ENCODE measurements around the gene SEC14L1.

SEC14L1 gene

GRCh38 chr17:77140878-77141767 is at the start of gene SEC14L1:
Gene SEC14L1 (plus strand): TSS chr17:77140969. CDS start chr17:77143597, 2,628 bp downstream.
- peaks cover 3% of the 10 kb centered on the region for H3K4me1 ChIP-seq (ENCODE audit: control insufficient read depth, insufficient read depth, low read length)
- POLR2A ChIA-PET, result interaction anchor here (0.5 to 2.1 kb wide), 19 partner anchors 11 to 470 kb away, joined by 3 to 29 read pairs (median 4); no protein-coding TSS in a partner anchor
- CTCF ChIA-PET, result interaction anchor here (0.9 to 2.5 kb wide), 5 partner anchors 10 to 107 kb away, joined by 3 to 7 read pairs (median 3); no protein-coding TSS in a partner anchor

More at GRCh38 chr17:77140878-77141767, at the start of gene SEC14L1:
- H3K9me3 ChIP-seq (ENCODE audit: control insufficient read depth, insufficient read depth, low read depth, low read length), result no peaks in the 10 kb centered on the region
- H3K27ac ChIP-seq (ENCODE audit: extremely low read depth, low read depth, low read length), result peak within 1 kb of the TSS; percentile 95
- H3K4me3 ChIP-seq (ENCODE audit: low read depth, low read length), result peak within 1 kb of the TSS; percentile 97
- no peak for TF ChIP-seq ZBTB6 (tag by site-specific recombination; IDR thresholded peaks at IDR 0.05)
- TF ChIP-seq, protein P1, sequence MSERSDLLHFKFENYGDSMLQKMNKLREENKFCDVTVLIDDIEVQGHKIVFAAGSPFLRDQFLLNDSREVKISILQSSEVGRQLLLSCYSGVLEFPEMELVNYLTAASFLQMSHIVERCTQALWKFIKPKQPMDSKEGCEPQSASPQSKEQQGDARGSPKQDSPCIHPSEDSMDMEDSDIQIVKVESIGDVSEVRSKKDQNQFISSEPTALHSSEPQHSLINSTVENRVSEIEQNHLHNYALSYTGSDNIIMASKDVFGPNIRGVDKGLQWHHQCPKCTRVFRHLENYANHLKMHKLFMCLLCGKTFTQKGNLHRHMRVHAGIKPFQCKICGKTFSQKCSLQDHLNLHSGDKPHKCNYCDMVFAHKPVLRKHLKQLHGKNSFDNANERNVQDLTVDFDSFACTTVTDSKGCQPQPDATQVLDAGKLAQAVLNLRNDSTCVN (tag by site-specific recombination; optimal IDR thresholded peaks at IDR 0.05), result peak; percentile 57
- TF ChIP-seq ZBTB17 (tag by site-specific recombination; IDR thresholded peaks at IDR 0.05), result peak; percentile 46; the same call in 1 of the 2 replicates
- no peak for TF ChIP-seq REPIN1 (tag by site-specific recombination; IDR thresholded peaks at IDR 0.05; ENCODE audit: low read depth)
- TF ChIP-seq, protein P2, sequence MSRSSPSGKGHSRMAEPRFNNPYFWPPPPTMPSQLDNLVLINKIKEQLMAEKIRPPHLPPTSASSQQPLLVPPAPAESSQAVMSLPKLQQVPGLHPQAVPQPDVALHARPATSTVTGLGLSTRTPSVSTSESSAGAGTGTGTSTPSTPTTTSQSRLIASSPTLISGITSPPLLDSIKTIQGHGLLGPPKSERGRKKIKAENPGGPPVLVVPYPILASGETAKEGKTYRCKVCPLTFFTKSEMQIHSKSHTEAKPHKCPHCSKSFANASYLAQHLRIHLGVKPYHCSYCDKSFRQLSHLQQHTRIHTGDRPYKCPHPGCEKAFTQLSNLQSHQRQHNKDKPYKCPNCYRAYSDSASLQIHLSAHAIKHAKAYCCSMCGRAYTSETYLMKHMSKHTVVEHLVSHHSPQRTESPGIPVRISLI (tag by site-specific recombination; IDR thresholded peaks at IDR 0.05), result no peak
- TF ChIP-seq MZF1 (tag by site-specific recombination; IDR thresholded peaks at IDR 0.05; ENCODE audit: borderline replicate concordance), result no peak
- TF ChIP-seq ZIC2 (tag by site-specific recombination; IDR thresholded peaks at IDR 0.05), result peak; percentile 69
- 0 out of 2 replicates have a peak, but pooled peaks have one; percentile 42 for TF ChIP-seq ZNF423 (tag by site-specific recombination; IDR thresholded peaks at IDR 0.05)
- peak; percentile 75 for TF ChIP-seq ZNF600 (tag by site-specific recombination; IDR thresholded peaks at IDR 0.05)
- peak; percentile 86 for TF ChIP-seq ZBTB8A (tag by site-specific recombination; IDR thresholded peaks at IDR 0.05)
- TF ChIP-seq ZFHX2 (tag by site-specific recombination; conservative IDR thresholded peaks at IDR 0.05), result no peak
- no peak for TF ChIP-seq ZNF114 (tag by site-specific recombination; IDR thresholded peaks at IDR 0.05)
- TF ChIP-seq GLI2 (tag by site-specific recombination; IDR thresholded peaks at IDR 0.05; ENCODE audit: borderline replicate concordance, low read depth), result no peak
- TF ChIP-seq KLF1 (tag by site-specific recombination; IDR thresholded peaks at IDR 0.05), result peak; percentile 67
- TF ChIP-seq ZBTB20 (tag by site-specific recombination; IDR thresholded peaks at IDR 0.05), result 0 out of 2 replicates have a peak, but pooled peaks have one; percentile 65
- TF ChIP-seq, protein P3, sequence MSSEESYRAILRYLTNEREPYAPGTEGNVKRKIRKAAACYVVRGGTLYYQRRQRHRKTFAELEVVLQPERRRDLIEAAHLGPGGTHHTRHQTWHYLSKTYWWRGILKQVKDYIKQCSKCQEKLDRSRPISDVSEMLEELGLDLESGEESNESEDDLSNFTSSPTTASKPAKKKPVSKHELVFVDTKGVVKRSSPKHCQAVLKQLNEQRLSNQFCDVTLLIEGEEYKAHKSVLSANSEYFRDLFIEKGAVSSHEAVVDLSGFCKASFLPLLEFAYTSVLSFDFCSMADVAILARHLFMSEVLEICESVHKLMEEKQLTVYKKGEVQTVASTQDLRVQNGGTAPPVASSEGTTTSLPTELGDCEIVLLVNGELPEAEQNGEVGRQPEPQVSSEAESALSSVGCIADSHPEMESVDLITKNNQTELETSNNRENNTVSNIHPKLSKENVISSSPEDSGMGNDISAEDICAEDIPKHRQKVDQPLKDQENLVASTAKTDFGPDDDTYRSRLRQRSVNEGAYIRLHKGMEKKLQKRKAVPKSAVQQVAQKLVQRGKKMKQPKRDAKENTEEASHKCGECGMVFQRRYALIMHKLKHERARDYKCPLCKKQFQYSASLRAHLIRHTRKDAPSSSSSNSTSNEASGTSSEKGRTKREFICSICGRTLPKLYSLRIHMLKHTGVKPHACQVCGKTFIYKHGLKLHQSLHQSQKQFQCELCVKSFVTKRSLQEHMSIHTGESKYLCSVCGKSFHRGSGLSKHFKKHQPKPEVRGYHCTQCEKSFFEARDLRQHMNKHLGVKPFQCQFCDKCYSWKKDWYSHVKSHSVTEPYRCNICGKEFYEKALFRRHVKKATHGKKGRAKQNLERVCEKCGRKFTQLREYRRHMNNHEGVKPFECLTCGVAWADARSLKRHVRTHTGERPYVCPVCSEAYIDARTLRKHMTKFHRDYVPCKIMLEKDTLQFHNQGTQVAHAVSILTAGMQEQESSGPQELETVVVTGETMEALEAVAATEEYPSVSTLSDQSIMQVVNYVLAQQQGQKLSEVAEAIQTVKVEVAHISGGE (tag by site-specific recombination; conservative IDR thresholded peaks at IDR 0.05; ENCODE audit: low read depth), result peak; percentile 44; the same call in 1 of the 2 replicates
- TF ChIP-seq ZEB2 (tag by site-specific recombination; IDR thresholded peaks at IDR 0.05), result peak; percentile 61; the same call in 1 of the 2 replicates
- peak; percentile 61 for TF ChIP-seq GLIS2 (tag by site-specific recombination; IDR thresholded peaks at IDR 0.05)
- 0 out of 2 replicates have a peak, but pooled peaks have one; percentile 33 for TF ChIP-seq OSR2 (tag by site-specific recombination; IDR thresholded peaks at IDR 0.05)
- TF ChIP-seq ZNF398 (tag by site-specific recombination; IDR thresholded peaks at IDR 0.05), result peak; percentile 30; the same call in 1 of the 2 replicates
- TF ChIP-seq ZNF341 (tag by site-specific recombination; IDR thresholded peaks at IDR 0.05; ENCODE audit: low read depth), result peak; percentile 60; the same call in 1 of the 2 replicates
- TF ChIP-seq GLIS1 (tag by site-specific recombination; IDR thresholded peaks at IDR 0.05), result peak; percentile 83
- 0 out of 2 replicates have a peak, but pooled peaks have one; percentile 37 for TF ChIP-seq BCL11B (tag by site-specific recombination; IDR thresholded peaks at IDR 0.05; ENCODE audit: low read depth)
- TF ChIP-seq ZNF335 (tag by site-specific recombination; conservative IDR thresholded peaks at IDR 0.05), result peak; percentile 86
- peaks cover 16 to 30% of the 10 kb centered on the region in 2 experiments for H3K36me3 ChIP-seq (ENCODE audit: control insufficient read depth in 2 of 2, insufficient read depth in 1 of 2, low read length in 2 of 2)
